Endothelial cell of umbilical vein (primary cell): ENCODE results near the gene RARRES1. TPM values are rescaled to one million over a fixed set of nuclear protein-coding genes. Genes with fewer than 3 reads are reported as not detected.

Experiments
- BruUV-seq: library from RNA; stranded (reverse); fragments of 400-500 nt; replicated peaks from 2 replicates; lab custom pipeline; 2021; lab: Mats Ljungman, UMichigan
- CTCF ChIA-PET: fragments of 300-600, 350-600 bp; sonication (Branson Sonifier 250); formaldehyde crosslinking; loops from one replicate; lab custom pipeline; 2021; ENCODE audit warnings: antibody characterized with exemption, inconsistent platforms; lab: Charles Lee
- POLR2A ChIA-PET: fragments of 300-600, 350-600 bp; sonication (Branson Sonifier 250); formaldehyde crosslinking; loops from one replicate; lab custom pipeline; 2021; ENCODE audit warnings: antibody characterized with exemption, inconsistent platforms; lab: Charles Lee
- DNase-seq: peaks from one replicate; pipeline ENCODE4 v3.0.0-alpha.2; 2011; ENCODE audit warnings: low read depth, low spot score
- FAIRE-seq: peaks from 2 replicates; lab custom pipeline; 2011; peaks lifted over from hg19 to GRCh38; lab: Jason Lieb, UNC
- H2AFZ ChIP-seq: 2 replicates; pipeline ENCODE4 v1.6.0; 2012; ENCODE audit warnings: low read depth, low read length, control low read depth, inconsistent platforms
- H3K27ac ChIP-seq: 2 replicates; pipeline ENCODE4 v1.5.1; 2011; ENCODE audit warnings: low read depth, mild to moderate bottlenecking, control low read depth, low read length, moderate library complexity; ENCODE audit not compliant: insufficient read depth
- H3K27me3 ChIP-seq, 2 experiments: 2 replicates each; pipeline versions ENCODE4 v1.6.0 to v1.6.1; 2011; ENCODE audit warnings: low read length in 2 of 2, mixed read lengths in 1 of 2; ENCODE audit not compliant: control insufficient read depth in 2 of 2, insufficient read depth in 2 of 2
- H3K36me3 ChIP-seq, 2 experiments: 2 replicates in 1 of 2; 3 replicates in 1 of 2; pipeline ENCODE4 v1.5.1; 2011; ENCODE audit warnings: low read length in 2 of 2, mild to moderate bottlenecking in 1 of 2, moderate library complexity in 1 of 2; ENCODE audit not compliant: control insufficient read depth in 2 of 2, insufficient read depth in 2 of 2; ENCODE audit errors: extremely low read depth in 1 of 2
- H3K4me1 ChIP-seq: 3 replicates; pipeline ENCODE4 v1.5.1; 2011; ENCODE audit warnings: mild to moderate bottlenecking, low read length; ENCODE audit not compliant: control insufficient read depth, insufficient read depth; ENCODE audit errors: extremely low read depth
- H3K4me2 ChIP-seq: 2 replicates; pipeline ENCODE4 v1.6.1; 2011; ENCODE audit warnings: low read length, control low read depth, mixed read lengths; ENCODE audit not compliant: insufficient read depth
- H3K4me3 ChIP-seq, 3 experiments: fragments of 200-600 bp in 1 of 3; sonication (generic), shearing (Covaris generic) in 1 of 3; replicated peaks in 1 of 3; 2 replicates each; pipeline ENCODE4 v1.5.1; 2011 to 2016; ENCODE audit warnings: control low read depth in 3 of 3, low read length in 3 of 3, mild to moderate bottlenecking in 2 of 3, inconsistent platforms in 1 of 3, low read depth in 1 of 3, moderate library complexity in 1 of 3; ENCODE audit not compliant: insufficient read depth in 1 of 3
- H3K79me2 ChIP-seq: 2 replicates; pipeline ENCODE4 v1.6.0; 2012; ENCODE audit warnings: low read length, inconsistent platforms; ENCODE audit not compliant: control insufficient read depth, insufficient read depth
- H3K9ac ChIP-seq: replicated peaks from 2 replicates; pipeline ENCODE3; 2011; ENCODE audit warnings: low read length, control low read depth; ENCODE audit not compliant: insufficient read depth; ENCODE audit errors: extremely low read depth
- H3K9me1 ChIP-seq: replicated peaks from 3 replicates; pipeline ENCODE4 v1.6.0; 2011; ENCODE audit warnings: mild to moderate bottlenecking, low read length; ENCODE audit not compliant: control insufficient read depth, insufficient read depth; ENCODE audit errors: extremely low read depth
- H3K9me3 ChIP-seq: replicated peaks from 2 replicates; pipeline ENCODE4 v1.5.1; 2012; ENCODE audit warnings: low read length, inconsistent platforms; ENCODE audit not compliant: control insufficient read depth, insufficient read depth
- H4K20me1 ChIP-seq: replicated peaks from 2 replicates; pipeline ENCODE3; 2011; ENCODE audit warnings: mild to moderate bottlenecking, low read length; ENCODE audit not compliant: control insufficient read depth, insufficient read depth; ENCODE audit errors: extremely low read depth
- EZH2 ChIP-seq: IDR thresholded peaks from 2 replicates; pipeline ENCODE4 v1.6.1; 2012; ENCODE audit warnings: borderline replicate concordance, low read depth, mild to moderate bottlenecking, moderate library complexity, low read length, inconsistent platforms; ENCODE audit not compliant: severe bottlenecking
- FOS ChIP-seq: IDR thresholded peaks from 2 replicates; pipeline ENCODE4 v1.6.1; 2011; ENCODE audit warnings: mild to moderate bottlenecking, low read length, moderate library complexity, borderline replicate concordance; ENCODE audit not compliant: insufficient read depth
- GATA2 ChIP-seq: IDR thresholded peaks from 2 replicates; pipeline ENCODE4 v1.7.0; 2011; ENCODE audit warnings: low read depth, mild to moderate bottlenecking, moderate library complexity, mixed read lengths, low read length; ENCODE audit not compliant: insufficient read length, insufficient read depth
- JUN ChIP-seq: IDR thresholded peaks from 2 replicates; pipeline ENCODE4 v1.6.1; 2011; ENCODE audit warnings: borderline replicate concordance, low read depth; ENCODE audit not compliant: insufficient read length, insufficient read depth
- MYC ChIP-seq: IDR thresholded peaks from one replicate; pipeline ENCODE4 v1.6.1; 2011; ENCODE audit warnings: mild to moderate bottlenecking, low read depth, low read length
- POLR2A ChIP-seq: IDR thresholded peaks from 2 replicates; pipeline ENCODE4 v1.6.1; 2012; ENCODE audit warnings: low read depth, mild to moderate bottlenecking, control low read depth, low read length
- POLR2AphosphoS5 ChIP-seq: IDR thresholded peaks from 2 replicates; pipeline ENCODE4 v1.6.1; 2012; ENCODE audit warnings: low read depth, mild to moderate bottlenecking, control low read depth, low read length, moderate library complexity; ENCODE audit not compliant: insufficient read depth
- dilution Hi-C: fragments of 300-500 bp; cut with MboI; formaldehyde crosslinking; loops from one replicate; pipeline ENCODE4 v1.15.0; 2019; ENCODE audit warnings: low sequenced_read_pairs; ENCODE audit not compliant: extremely low pct_ligation_motif_present
- intact Hi-C: fragments of 100-400 bp; cut with micrococcal nuclease; formaldehyde crosslinking; loops from one replicate; pipeline ENCODE4 v1.10.0; 2022
- polyA plus RNA-seq, 4 experiments: library from polyadenylated mRNA; depleted of rRNA in 3 of 4; stranded (reverse) in 3 of 4; unstranded in 1 of 4; fragments of >200 nt; gene quantifications; 2 replicates each; pipeline versions ENCODE4 v1.2.1 to v1.2.3, GENCODE V29; 2011 to 2012; ENCODE audit warnings: missing spikeins in 1 of 4
- total RNA-seq: library from RNA; stranded (reverse); gene quantifications from 2 replicates; pipeline ENCODE4 v1.2.3, GENCODE V29; 2021
- TF ChIP-seq, protein P1 (sequence below): IDR thresholded peaks from 2 replicates; pipeline ENCODE4 v1.6.1; 2011; ENCODE audit not compliant: insufficient read depth, insufficient read length
- TF ChIP-seq, protein P2 (sequence below), 2 donors: IDR thresholded peaks; 1 replicate in 1 of 2; 2 replicates in 1 of 2; pipeline ENCODE4 v1.5.1; 2011; ENCODE audit warnings: low read length in 2 of 2, mild to moderate bottlenecking in 2 of 2, moderate library complexity in 2 of 2, control low read depth in 1 of 2, inconsistent platforms in 1 of 2, low read depth in 1 of 2; ENCODE audit not compliant: insufficient read depth in 1 of 2; ENCODE audit errors: extremely low read depth in 1 of 2

The RARRES1 gene
- total and polyA plus RNA-seq, 2 donors (not counting 3 experiments of a cell fraction or from before 2014, with no cell fraction given), result 0.98 to 1.5 TPM

DNA sequence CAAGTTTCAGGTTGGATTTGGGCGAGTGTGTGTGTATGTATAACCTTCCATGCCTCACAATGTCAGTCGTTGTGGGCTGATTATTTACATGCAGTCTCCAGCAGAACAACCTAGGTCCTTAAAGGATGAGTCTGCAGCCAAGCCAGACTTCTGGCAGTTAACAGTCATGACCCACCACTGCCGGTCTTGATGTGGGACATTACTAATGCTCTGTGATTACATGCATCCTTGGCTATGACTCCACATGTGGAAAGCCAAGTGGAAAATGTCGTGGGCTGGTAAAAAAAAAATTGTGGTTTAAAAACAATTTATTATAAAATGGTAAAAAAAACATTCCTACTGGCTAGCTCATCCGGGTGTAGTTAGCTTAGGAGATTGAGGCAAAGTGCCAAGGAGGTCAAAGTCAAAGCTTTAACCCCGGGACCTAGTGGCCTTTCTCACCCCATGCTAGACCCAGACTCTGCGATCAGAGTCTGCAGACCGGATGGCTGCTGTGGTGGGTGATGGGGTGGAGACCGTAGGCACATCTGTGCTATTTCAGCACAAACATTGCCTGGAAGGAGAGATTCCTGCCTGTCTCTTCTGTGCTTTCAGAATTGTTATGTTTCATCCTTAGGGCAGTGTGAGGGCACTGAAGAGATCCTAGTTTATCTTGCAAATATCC lies 6.8 kb downstream of the RARRES1 start:
- DNase-seq (peak; percentile 87), FAIRE-seq (peak; percentile 62)
- Histone ChIP-seq H3K9ac (no peak overlapping the region), H3K79me2 (no peaks in the 10 kb centered on the region), H3K4me1 (peaks cover 38% of the 10 kb centered on the region), H3K27ac (peak overlapping the region; percentile 68), H3K9me1 (no peaks in the 10 kb centered on the region), H3K9me3 (no peaks in the 10 kb centered on the region), H4K20me1 (no peaks in the 10 kb centered on the region), H3K27me3 (no peaks in the 10 kb centered on the region), H3K4me2 (peak overlapping the region; percentile 19), H3K36me3 (no peaks in the 10 kb centered on the region), H3K4me3 (no peak overlapping the region), H2AFZ (no peak overlapping the region)
- POLR2A ChIA-PET, result no interaction called here
- TF ChIP-seq MYC (no peak), GATA2 (peak; percentile 45), FOS (peak; percentile 52), EZH2 (no peak), POLR2A (no peak), JUN (no peak)
- TF ChIP-seq, protein P1, sequence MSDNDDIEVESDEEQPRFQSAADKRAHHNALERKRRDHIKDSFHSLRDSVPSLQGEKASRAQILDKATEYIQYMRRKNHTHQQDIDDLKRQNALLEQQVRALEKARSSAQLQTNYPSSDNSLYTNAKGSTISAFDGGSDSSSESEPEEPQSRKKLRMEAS, result no peak
- no TSS peak for BruUV-seq
- intact Hi-C loops, result loop anchor here (5.0 kb wide), 1 partner anchor 527 kb away; no protein-coding TSS in a partner anchor
- dilution Hi-C loops, result no loop called here
- CTCF ChIA-PET, result interaction anchor here (1.0 to 5.1 kb wide), 7 partner anchors 13 to 535 kb away, joined by 4 to 131 read pairs (median 21); partner anchors contain the start of gene LXN

DNA sequence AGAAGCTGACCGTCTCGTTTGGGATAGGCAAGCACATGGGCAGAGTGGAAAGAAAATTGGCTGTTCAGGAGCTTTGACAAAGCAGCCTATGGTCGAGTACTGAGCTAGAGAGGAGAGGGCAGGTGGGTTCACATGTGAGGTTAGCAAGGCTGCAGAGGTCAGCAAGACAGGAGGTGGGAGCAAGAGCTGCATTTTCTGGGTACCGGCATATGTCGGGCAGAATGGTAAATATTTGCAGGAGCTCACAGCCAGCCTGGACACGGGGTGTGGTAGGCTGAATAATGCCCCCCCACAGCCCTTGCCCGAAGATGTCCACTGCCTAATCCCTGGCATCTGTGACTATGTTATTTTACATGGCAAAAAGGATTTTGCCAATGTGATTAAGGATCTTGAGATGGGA lies 8.3 kb downstream of the RARRES1 start:
- Histone ChIP-seq H3K79me2 (no peaks in the 10 kb centered on the region), H3K27me3 (no peaks in the 10 kb centered on the region), H3K9me1 (no peaks in the 10 kb centered on the region), H3K36me3 (no peaks in the 10 kb centered on the region), H4K20me1 (no peaks in the 10 kb centered on the region), H3K4me2 (no peak overlapping the region), H2AFZ (no peak overlapping the region), H3K9me3 (no peaks in the 10 kb centered on the region), H3K9ac (no peak overlapping the region), H3K4me1 (peaks cover 38% of the 10 kb centered on the region), H3K27ac (peak overlapping the region; percentile 74), H3K4me3 (no peak overlapping the region)
- FAIRE-seq, result no peak
- dilution Hi-C loops (no loop called here), intact Hi-C loops (loop anchor here (1.0 kb wide), 3 partner anchors 11 to 52 kb away; partner anchors contain the start of gene LXN)
- ChIA-PET POLR2A (no interaction called here), CTCF (interaction anchor here (1.5 to 3.0 kb wide), 6 partner anchors 10 to 80 kb away, joined by 4 to 18 read pairs (median 8); partner anchors contain the start of gene GFM1)
- TF ChIP-seq, protein P2, sequence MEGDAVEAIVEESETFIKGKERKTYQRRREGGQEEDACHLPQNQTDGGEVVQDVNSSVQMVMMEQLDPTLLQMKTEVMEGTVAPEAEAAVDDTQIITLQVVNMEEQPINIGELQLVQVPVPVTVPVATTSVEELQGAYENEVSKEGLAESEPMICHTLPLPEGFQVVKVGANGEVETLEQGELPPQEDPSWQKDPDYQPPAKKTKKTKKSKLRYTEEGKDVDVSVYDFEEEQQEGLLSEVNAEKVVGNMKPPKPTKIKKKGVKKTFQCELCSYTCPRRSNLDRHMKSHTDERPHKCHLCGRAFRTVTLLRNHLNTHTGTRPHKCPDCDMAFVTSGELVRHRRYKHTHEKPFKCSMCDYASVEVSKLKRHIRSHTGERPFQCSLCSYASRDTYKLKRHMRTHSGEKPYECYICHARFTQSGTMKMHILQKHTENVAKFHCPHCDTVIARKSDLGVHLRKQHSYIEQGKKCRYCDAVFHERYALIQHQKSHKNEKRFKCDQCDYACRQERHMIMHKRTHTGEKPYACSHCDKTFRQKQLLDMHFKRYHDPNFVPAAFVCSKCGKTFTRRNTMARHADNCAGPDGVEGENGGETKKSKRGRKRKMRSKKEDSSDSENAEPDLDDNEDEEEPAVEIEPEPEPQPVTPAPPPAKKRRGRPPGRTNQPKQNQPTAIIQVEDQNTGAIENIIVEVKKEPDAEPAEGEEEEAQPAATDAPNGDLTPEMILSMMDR (IDR thresholded peaks at IDR 0.05; ENCODE audit: extremely low read depth in 1 of 2, insufficient read depth in 1 of 2, low read depth in 1 of 2, low read length in 2 of 2), result no peak
- TF ChIP-seq, protein P1, result no peak
- no peak for TF ChIP-seq GATA2
- no peak for TF ChIP-seq POLR2AphosphoS5
- no peak for TF ChIP-seq EZH2
- TF ChIP-seq JUN, result no peak
- TF ChIP-seq FOS, result no peak
- no peak for TF ChIP-seq POLR2A
- no peak for TF ChIP-seq MYC
- DNase-seq, result no peak
- BruUV-seq, result no TSS peak
